B cell (primary cell): ENCODE measurements around the gene PRR9. TPM values are rescaled to one million over a fixed set of nuclear protein-coding genes. Genes with fewer than 3 reads are reported as not detected.
"Not testable (repeated sequence)": the region's sequence is repeated elsewhere in the genome, so short reads cannot be mapped to it uniquely, and the experiment has no call there.

Experiments used
- ATAC-seq: fragments of 200-7000 bp; cut with Tn5 transposase; one replicate; pipeline ENCODE4 v1.10.0; 2021; ENCODE audit warnings: low read depth, mild to moderate bottlenecking, moderate number of reproducible peaks, moderate library complexity
- CTCF ChIA-PET: fragments of 350-600 bp; sonication (Branson Sonifier 250); formaldehyde crosslinking; loops from one replicate; lab custom pipeline; 2021; ENCODE audit warnings: antibody characterized with exemption, inconsistent platforms; lab: Charles Lee
- POLR2A ChIA-PET: fragments of 350-600 bp; sonication (Branson Sonifier 250); formaldehyde crosslinking; loops from one replicate; lab custom pipeline; 2021; ENCODE audit warnings: antibody characterized with exemption; lab: Charles Lee
- DNase-seq: peaks from one replicate; pipeline ENCODE4 v3.0.0; 2013
- H2AFZ ChIP-seq: 2 replicates; pipeline ENCODE4 v1.6.1; 2012; ENCODE audit warnings: mild to moderate bottlenecking, low read depth, low read length; ENCODE audit not compliant: insufficient read depth, poor library complexity, severe bottlenecking
- H3K27ac ChIP-seq, 2 donors: 1 replicate in 1 of 2; 2 replicates in 1 of 2; pipeline ENCODE4 v1.5.1; 2012 to 2013; ENCODE audit warnings: low read length in 2 of 2, mild to moderate bottlenecking in 2 of 2, moderate library complexity in 1 of 2
- H3K27me3 ChIP-seq, 4 experiments: fragments of 200-600 bp in 1 of 4; sonication (generic) in 1 of 4; replicated peaks in 1 of 4; 1 replicate in 2 of 4; 2 replicates in 2 of 4; pipeline versions ENCODE4 v1.6.1 to v1.7.0; 2013 to 2016; ENCODE audit warnings: low read length in 3 of 4, mild to moderate bottlenecking in 2 of 4, mixed read lengths in 1 of 4, moderate library complexity in 1 of 4; ENCODE audit not compliant: insufficient read depth in 4 of 4, control insufficient read depth in 3 of 4; ENCODE audit errors: control extremely low read depth in 1 of 4
- H3K36me3 ChIP-seq, 2 experiments: replicated peaks in 1 of 2; 1 replicate in 1 of 2; 2 replicates in 1 of 2; pipeline versions ENCODE4 v1.6.1 to v1.7.1; 2013; ENCODE audit warnings: low read length in 1 of 2; ENCODE audit not compliant: insufficient read depth in 2 of 2, control insufficient read depth in 1 of 2; ENCODE audit errors: control extremely low read depth in 1 of 2, extremely low read depth in 1 of 2
- H3K4me1 ChIP-seq, 2 donors: fragments of 200-600 bp in 1 of 2; sonication (generic) in 1 of 2; 1 replicate in 1 of 2; 2 replicates in 1 of 2; pipeline versions ENCODE4 v1.5.1 to v1.6.1; 2013 to 2017; ENCODE audit warnings: low read length in 2 of 2; ENCODE audit not compliant: control insufficient read depth in 2 of 2, insufficient read depth in 2 of 2
- H3K4me2 ChIP-seq: replicated peaks from 2 replicates; pipeline ENCODE3; 2012; ENCODE audit warnings: mild to moderate bottlenecking, low read depth, low read length; ENCODE audit not compliant: poor library complexity, severe bottlenecking
- H3K4me3 ChIP-seq, 5 experiments: fragments of 200-600 bp in 1 of 5; sonication (generic) in 1 of 5; 1 replicate in 3 of 5; 2 replicates in 2 of 5; pipeline versions ENCODE4 v1.5.1 to v1.7.0; 2011 to 2016; ENCODE audit warnings: low read length in 4 of 5, mild to moderate bottlenecking in 4 of 5, low read depth in 2 of 5, control low read depth in 1 of 5, moderate library complexity in 1 of 5; ENCODE audit not compliant: insufficient read depth in 1 of 5; ENCODE audit errors: control extremely low read depth in 1 of 5, extremely low read depth in 1 of 5
- H3K79me2 ChIP-seq: fragments of 200-600 bp; sonication (generic); one replicate; pipeline ENCODE4 v1.6.0; 2016; ENCODE audit warnings: low read length; ENCODE audit not compliant: control insufficient read depth, insufficient read depth
- H3K9ac ChIP-seq: fragments of 200-600 bp; sonication (generic); 2 replicates; pipeline ENCODE4 v1.6.1; 2017; ENCODE audit warnings: mild to moderate bottlenecking, low read length, moderate library complexity
- H3K9me3 ChIP-seq, 3 donors: one replicate each; pipeline versions ENCODE4 v1.6.1 to v1.7.1; 2013; ENCODE audit warnings: low read length in 2 of 3; ENCODE audit not compliant: control insufficient read depth in 2 of 3, insufficient read depth in 1 of 3; ENCODE audit errors: control extremely low read depth in 1 of 3
- H4K20me1 ChIP-seq: 2 replicates; pipeline ENCODE4 v1.6.0; 2012; ENCODE audit warnings: mild to moderate bottlenecking, low read length; ENCODE audit not compliant: insufficient read depth, control insufficient read depth, poor library complexity, severe bottlenecking
- H3K27ac Mint-ChIP-seq: one replicate; pipeline ENCODE4 v1.8.0; 2021; ENCODE audit warnings: mixed read lengths
- H3K27me3 Mint-ChIP-seq: one replicate; pipeline ENCODE4 v1.8.0; 2021; ENCODE audit warnings: mixed read lengths
- H3K4me1 Mint-ChIP-seq: one replicate; pipeline ENCODE4 v1.8.0; 2021; ENCODE audit warnings: mixed read lengths
- H3K4me3 Mint-ChIP-seq: one replicate; pipeline ENCODE4 v1.8.0; 2021; ENCODE audit warnings: mixed read lengths
- H3K9me3 Mint-ChIP-seq: one replicate; pipeline ENCODE4 v1.8.0; 2022; ENCODE audit warnings: mixed read lengths; ENCODE audit not compliant: insufficient read depth
- EZH2 ChIP-seq: IDR thresholded peaks from 2 replicates; pipeline ENCODE4 v1.6.1; 2012; ENCODE audit warnings: borderline replicate concordance, low read depth, mild to moderate bottlenecking, moderate library complexity, low read length; ENCODE audit not compliant: insufficient read depth, poor library complexity, severe bottlenecking
- WGBS: methylation state at CpG from one replicate; pipeline ENCODE4 v1.1.5; 2013; ENCODE audit warnings: missing lambda C conversion rate; ENCODE audit not compliant: insufficient coverage; 5-methylcytosine and 5-hydroxymethylcytosine counted together
- intact Hi-C: fragments of 100-400 bp; cut with micrococcal nuclease; formaldehyde crosslinking; loops from one replicate; pipeline ENCODE4 v1.10.0; 2022
- polyA plus RNA-seq: library from polyadenylated mRNA; depleted of rRNA; stranded (reverse); fragments of >200 nt; gene quantifications from 2 replicates; pipeline ENCODE4 v1.2.3, GENCODE V29; 2012
- total RNA-seq, 2 donors: library from RNA; stranded (reverse); fragments of 120-200 nt in 1 of 2; gene quantifications; 1 replicate in 1 of 2; 2 replicates in 1 of 2; pipeline versions ENCODE4 v1.2.3 to v1.2.4, GENCODE V29; 2013 to 2022
- TF ChIP-seq, protein P1 (sequence below): fragments of 200-600 bp; IDR thresholded peaks from one replicate; pipeline ENCODE4 v1.8.0; 2022; ENCODE audit warnings: antibody characterized with exemption, mild to moderate bottlenecking

PRR9 gene
- total and polyA plus RNA-seq, 2 donors (not counting 1 experiment from before 2014, with no cell fraction given), result not detected

DNA sequence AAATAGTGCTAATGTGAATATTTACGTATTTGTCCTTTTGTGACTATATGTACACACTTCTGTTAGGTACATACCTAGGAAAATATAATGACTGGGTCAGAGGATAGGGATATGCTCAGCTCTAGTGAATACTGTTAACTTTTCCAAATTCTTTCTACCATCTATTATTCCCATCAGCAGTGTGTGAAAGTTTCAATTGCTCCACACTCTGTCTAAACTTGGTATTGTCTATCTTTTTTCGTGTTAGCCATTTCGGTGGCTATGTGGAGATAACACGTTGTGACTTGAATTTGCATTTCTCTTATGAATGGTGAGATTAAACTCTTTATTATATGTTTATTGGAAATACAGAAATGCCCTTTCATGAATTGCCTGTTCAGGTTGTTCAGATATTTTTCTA, 36.8 kb upstream of the PRR9 start:
- ChIA-PET POLR2A (no interaction called here), CTCF (no interaction called here)
- Histone ChIP-seq H3K9ac (no peak overlapping the region), H3K36me3 (no peaks in the 10 kb centered on the region), H3K79me2 (no peaks in the 10 kb centered on the region), H3K27ac (no peak overlapping the region), H2AFZ (no peak overlapping the region), H3K4me1 (no peaks in the 10 kb centered on the region), H3K4me3 (no peak overlapping the region), H3K4me2 (no peak overlapping the region), H3K9me3 (no peaks in the 10 kb centered on the region), H4K20me1 (no peaks in the 10 kb centered on the region), H3K27me3 (peaks cover 0 to 4% (median 0%) of the 10 kb centered on the region in 4 experiments)
- TF ChIP-seq, protein P1, sequence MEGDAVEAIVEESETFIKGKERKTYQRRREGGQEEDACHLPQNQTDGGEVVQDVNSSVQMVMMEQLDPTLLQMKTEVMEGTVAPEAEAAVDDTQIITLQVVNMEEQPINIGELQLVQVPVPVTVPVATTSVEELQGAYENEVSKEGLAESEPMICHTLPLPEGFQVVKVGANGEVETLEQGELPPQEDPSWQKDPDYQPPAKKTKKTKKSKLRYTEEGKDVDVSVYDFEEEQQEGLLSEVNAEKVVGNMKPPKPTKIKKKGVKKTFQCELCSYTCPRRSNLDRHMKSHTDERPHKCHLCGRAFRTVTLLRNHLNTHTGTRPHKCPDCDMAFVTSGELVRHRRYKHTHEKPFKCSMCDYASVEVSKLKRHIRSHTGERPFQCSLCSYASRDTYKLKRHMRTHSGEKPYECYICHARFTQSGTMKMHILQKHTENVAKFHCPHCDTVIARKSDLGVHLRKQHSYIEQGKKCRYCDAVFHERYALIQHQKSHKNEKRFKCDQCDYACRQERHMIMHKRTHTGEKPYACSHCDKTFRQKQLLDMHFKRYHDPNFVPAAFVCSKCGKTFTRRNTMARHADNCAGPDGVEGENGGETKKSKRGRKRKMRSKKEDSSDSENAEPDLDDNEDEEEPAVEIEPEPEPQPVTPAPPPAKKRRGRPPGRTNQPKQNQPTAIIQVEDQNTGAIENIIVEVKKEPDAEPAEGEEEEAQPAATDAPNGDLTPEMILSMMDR, result no peak
- TF ChIP-seq EZH2, result no peak
- H3K4me1 Mint-ChIP-seq, result no peaks in the 10 kb centered on the region
- DNase-seq (no peak), ATAC-seq (no peak)
- no peak overlapping the region for H3K4me3 Mint-ChIP-seq
- peaks cover 25% of the 10 kb centered on the region for H3K27me3 Mint-ChIP-seq
- no CpG with 5 or more reads among the region's 4 CpGs for WGBS
- intact Hi-C loops, result no loop called here
- no peak overlapping the region for H3K27ac Mint-ChIP-seq
- peaks cover 5% of the 10 kb centered on the region for H3K9me3 Mint-ChIP-seq

DNA sequence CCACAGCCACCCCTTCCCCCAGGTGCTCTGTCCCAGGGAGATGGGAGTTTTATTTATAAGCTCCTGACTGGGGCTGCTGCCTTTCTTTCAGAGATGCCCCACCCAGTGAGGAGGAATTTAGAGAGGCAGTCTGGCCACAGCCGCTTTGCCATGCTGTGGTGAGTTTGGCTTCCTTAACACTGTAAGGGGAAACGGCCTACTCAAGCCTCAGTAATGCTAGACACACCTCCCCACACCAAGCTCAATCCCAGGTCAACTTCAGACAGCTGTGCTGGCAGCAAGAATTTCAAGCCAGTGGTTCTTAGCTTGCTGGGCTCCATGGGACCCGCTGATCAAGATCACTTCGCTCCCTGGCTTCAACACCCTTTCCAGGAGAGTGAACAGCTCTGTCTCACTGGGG, 29.1 kb upstream of the PRR9 start:
- H3K27ac Mint-ChIP-seq, H2AFZ ChIP-seq, ATAC-seq, H3K4me1 ChIP-seq, H3K9me3 ChIP-seq, H3K27ac ChIP-seq, H4K20me1 ChIP-seq, POLR2A ChIA-PET, H3K4me3 Mint-ChIP-seq, CTCF ChIA-PET, DNase-seq, H3K4me2 ChIP-seq, H3K4me3 ChIP-seq, H3K36me3 ChIP-seq, H3K79me2 ChIP-seq, H3K9ac ChIP-seq, intact Hi-C loops, H3K4me1 Mint-ChIP-seq: not testable (repeated sequence)
- 67% methylated on average over 2 of the region's 4 CpGs for WGBS
- H3K27me3 ChIP-seq, result peaks cover 0 to 10% (median 6%) of the 10 kb centered on the region in 4 experiments
- Mint-ChIP-seq H3K9me3 (peaks cover 10% of the 10 kb centered on the region), H3K27me3 (peaks cover 55% of the 10 kb centered on the region)
